HepG2 (cell line): ENCODE results near the gene OR6S1. TPM values are rescaled to one million over a fixed set of nuclear protein-coding genes. Genes with fewer than 3 reads are reported as not detected.

ENCODE experiments used
- ATF7 ChIP-seq, 2 experiments: fragments of 450-650 bp in 1 of 2; sonication (generic) in 1 of 2; formaldehyde crosslinking in 1 of 2; IDR thresholded peaks; 2 replicates each; pipeline versions ENCODE4 v1.4.0 to v1.6.1; 2016 to 2020; ENCODE audit warnings: antibody characterized with exemption in 1 of 2, mild to moderate bottlenecking in 1 of 2, missing genetic modification reagents in 1 of 2
- ELF3 ChIP-seq: IDR thresholded peaks from 2 replicates; pipeline ENCODE4 v1.6.1; 2016; ENCODE audit warnings: missing genetic modification reagents, missing compliant biosample characterization
- MAFG ChIP-seq: sonication (generic); formaldehyde crosslinking; IDR thresholded peaks from 2 replicates; pipeline ENCODE4 v1.5.1; 2020; ENCODE audit warnings: mild to moderate bottlenecking, missing genetic modification reagents
- NCOA5 ChIP-seq: sonication (generic); formaldehyde crosslinking; IDR thresholded peaks from 2 replicates; pipeline ENCODE4 v1.4.0; 2020; ENCODE audit warnings: missing genetic modification reagents
- NR2F1 ChIP-seq, 2 experiments: fragments of 450-650 bp in 1 of 2; formaldehyde crosslinking in 1 of 2; IDR thresholded peaks; 2 replicates each; pipeline versions ENCODE4 v1.5.0 to v1.6.1; 2016 to 2020; ENCODE audit warnings: mild to moderate bottlenecking in 1 of 2, missing compliant biosample characterization in 1 of 2, missing genetic modification reagents in 1 of 2, moderate library complexity in 1 of 2
- NR2F6 ChIP-seq, 2 experiments: IDR thresholded peaks; 2 replicates each; pipeline ENCODE4 v1.6.1; 2016; ENCODE audit warnings: antibody characterized with exemption in 1 of 2, mild to moderate bottlenecking in 1 of 2
- PATZ1 ChIP-seq: sonication (generic); formaldehyde crosslinking; IDR thresholded peaks from 2 replicates; pipeline ENCODE4 v1.4.0; 2020; ENCODE audit warnings: missing genetic modification reagents
- POLR2G ChIP-seq: fragments of 200-400 bp; formaldehyde crosslinking; IDR thresholded peaks from 2 replicates; pipeline ENCODE4 v1.6.1; 2018; ENCODE audit warnings: mild to moderate bottlenecking, low read depth, low read length, moderate library complexity
- RERE ChIP-seq: IDR thresholded peaks from 2 replicates; pipeline ENCODE4 v1.6.1; 2016; ENCODE audit warnings: low read depth, missing genetic modification reagents, missing compliant biosample characterization
- SMAD3 ChIP-seq: sonication (generic); formaldehyde crosslinking; IDR thresholded peaks from 2 replicates; pipeline ENCODE4 v1.4.0; 2020; ENCODE audit warnings: missing genetic modification reagents
- SP2 ChIP-seq: sonication (generic); formaldehyde crosslinking; IDR thresholded peaks from 2 replicates; pipeline ENCODE4 v1.5.1; 2020; ENCODE audit warnings: mild to moderate bottlenecking, missing genetic modification reagents
- TEAD2 ChIP-seq: sonication (generic); formaldehyde crosslinking; IDR thresholded peaks from 2 replicates; pipeline ENCODE4 v1.9.0; 2021; ENCODE audit warnings: missing genetic modification reagents
- ZBTB14 ChIP-seq: sonication (generic); formaldehyde crosslinking; IDR thresholded peaks from 2 replicates; pipeline ENCODE4 v1.4.0; 2020; ENCODE audit warnings: missing genetic modification reagents
- ZBTB7B ChIP-seq: sonication (generic); formaldehyde crosslinking; IDR thresholded peaks from 2 replicates; pipeline ENCODE4 v1.4.0; 2020; ENCODE audit warnings: missing genetic modification reagents
- ZMAT5 ChIP-seq: sonication (generic); formaldehyde crosslinking; IDR thresholded peaks from 2 replicates; pipeline ENCODE4 v1.5.0; 2020; ENCODE audit warnings: mild to moderate bottlenecking, low read depth, missing genetic modification reagents, borderline replicate concordance
- ZNF24 ChIP-seq: fragments of 450-650 bp; IDR thresholded peaks from 2 replicates; pipeline ENCODE4 v1.6.1; 2017; ENCODE audit warnings: antibody characterized with exemption, mild to moderate bottlenecking
- ZNF253 ChIP-seq: sonication (generic); formaldehyde crosslinking; IDR thresholded peaks from 2 replicates; pipeline ENCODE4 v1.8.0; 2022; ENCODE audit warnings: mild to moderate bottlenecking, missing genetic modification reagents, borderline replicate concordance
- ZNF598 ChIP-seq: sonication (generic); formaldehyde crosslinking; IDR thresholded peaks from 2 replicates; pipeline ENCODE4 v1.5.1; 2020; ENCODE audit warnings: mild to moderate bottlenecking, missing genetic modification reagents, borderline replicate concordance
- ZNF816 ChIP-seq: sonication (generic); formaldehyde crosslinking; IDR thresholded peaks from 2 replicates; pipeline ENCODE4 v1.8.0; 2022; ENCODE audit warnings: missing genetic modification reagents, mild to moderate bottlenecking, borderline replicate concordance
- ZSCAN12 ChIP-seq: sonication (generic); formaldehyde crosslinking; IDR thresholded peaks from 2 replicates; pipeline ENCODE4 v1.9.0; 2021; ENCODE audit warnings: mild to moderate bottlenecking, missing genetic modification reagents
- polyA plus RNA-seq, 8 experiments: library from polyadenylated mRNA; depleted of rRNA in 3 of 8; stranded (reverse) in 7 of 8; unstranded in 1 of 8; fragments of >200 nt; fragmentation: Illumina TruSeq in 4 of 8; extraction: Trizol in 4 of 8; gene quantifications; 2 replicates each; pipeline versions ENCODE4 v1.2.1 to v1.2.3, GENCODE V29; 2011 to 2016; ENCODE audit warnings: low read depth in 4 of 8, missing spikeins in 1 of 8, mixed read lengths in 1 of 8; ENCODE audit not compliant: insufficient read depth in 1 of 8
- total RNA-seq, 5 experiments: library from RNA; depleted of rRNA; stranded (reverse); fragments of >200 nt; fragmentation: Illumina TruSeq; extraction: Trizol; gene quantifications; 2 replicates each; pipeline ENCODE4 v1.2.3, GENCODE V29; 2016; ENCODE audit warnings: low read depth in 1 of 5

Gene OR6S1
- total and polyA plus RNA-seq, 2 of the 13 experiments (the other 11 are each of a cell fraction or from before 2014, with no cell fraction given), result 0.09 TPM; not detected in 1

- TF ChIP-seq RERE (CRISPR knock-in tag) (0 out of 2 replicates have a peak, but pooled peaks have one; percentile 21), ZNF816 (CRISPR knock-in tag) (no peak; the same call in 1 of the 2 replicates), ATF7 (IDR thresholded peaks at IDR 0.05) (no peak), ATF7 (CRISPR knock-in tag; IDR thresholded peaks at IDR 0.05) (no peak), NR2F6 (IDR thresholded peaks at IDR 0.05) (peak; percentile 68), NR2F6 (CRISPR knock-in tag; IDR thresholded peaks at IDR 0.05) (peak; percentile 46), NR2F1 (CRISPR knock-in tag; IDR thresholded peaks at IDR 0.05) (peak in 1 of 2 experiments; percentile 63; a peak in 2 of 4 replicates), ELF3 (peak; percentile 62), MAFG (CRISPR knock-in tag) (peak; percentile 86), NCOA5 (CRISPR knock-in tag) (0 out of 2 replicates have a peak, but pooled peaks have one; percentile 17), SMAD3 (peak; percentile 80; the same call in 1 of the 2 replicates), PATZ1 (CRISPR knock-in tag) (peak; percentile 18), POLR2G (peak; percentile 30), ZMAT5 (CRISPR knock-in tag) (no peak), ZNF253 (CRISPR knock-in tag) (0 out of 2 replicates have a peak, but pooled peaks have one; percentile 39), ZNF24 (peak; percentile 99), ZNF598 (CRISPR knock-in tag) (no peak), ZSCAN12 (CRISPR knock-in tag) (peak; percentile 86; the same call in 1 of the 2 replicates), SP2 (CRISPR knock-in tag) (0 out of 2 replicates have a peak, but pooled peaks have one; percentile 11), TEAD2 (CRISPR knock-in tag) (no peak), ZBTB7B (CRISPR knock-in tag) (peak; percentile 49), ZBTB14 (CRISPR knock-in tag) (no peak)
These were observed 40.0 kb upstream of the OR6S1 start (continued) for GRCh38 chr14:20681348-20682126.
